Measurements from ENCODE around the gene PPP4R4.
"Not testable (repeated sequence)": the region's sequence is repeated elsewhere in the genome, so short reads cannot be mapped to it uniquely, and the experiment has no call there.

PPP4R4 gene

DNA sequence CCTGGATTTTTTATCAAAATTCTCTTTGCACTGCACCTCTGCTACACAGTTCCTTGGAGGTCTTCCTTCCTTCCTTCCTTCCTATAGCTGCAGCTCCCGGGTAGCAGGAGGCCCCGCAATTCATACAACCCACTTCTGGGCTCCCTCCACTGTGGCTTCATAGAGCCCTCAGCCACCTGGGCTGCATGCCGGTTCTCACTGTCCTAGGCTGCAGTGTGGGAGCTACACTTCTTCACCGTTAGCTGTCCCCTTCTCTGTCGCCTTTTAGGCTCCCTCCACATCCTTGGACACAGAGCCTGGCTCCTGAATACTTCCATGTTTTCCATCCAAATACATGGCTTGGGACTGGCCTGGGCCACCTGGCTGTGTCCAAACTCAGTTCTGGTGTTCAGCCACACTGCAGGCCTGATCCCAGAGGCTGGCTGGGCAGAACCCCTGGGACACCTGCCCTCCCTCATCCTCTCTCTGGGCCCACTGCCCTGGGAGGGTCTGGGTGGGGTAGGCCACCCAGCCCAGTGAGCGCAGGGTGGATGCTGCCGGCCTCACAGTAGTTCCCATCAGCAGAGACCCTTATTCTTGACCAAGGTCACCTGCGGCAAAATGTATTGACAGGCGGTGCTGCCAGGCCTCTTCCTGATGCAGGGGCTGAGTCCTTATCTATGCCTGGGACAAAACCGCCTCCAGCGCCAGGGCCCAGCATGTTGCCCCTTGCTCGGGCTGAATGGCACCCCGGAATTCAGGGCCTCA, 117.2 kb downstream of the PPP4R4 start:
- TF ChIP-seq POLR2A (IDR thresholded peaks at IDR 0.05; ENCODE audit: low read depth, low read length), result no peak
- FAIRE-seq, result no peak
- DNase-seq (ENCODE audit: insufficient read length, low spot score), result no peak

- no peak for TF ChIP-seq POLR2A (IDR thresholded peaks at IDR 0.05; ENCODE audit: low read depth, low read length)
- FAIRE-seq (no peak), DNase-seq (ENCODE audit: insufficient read length, low spot score) (no peak)
These were observed 117.9 kb downstream of the PPP4R4 start for GRCh38 chr14:94291906-94292525.

DNA sequence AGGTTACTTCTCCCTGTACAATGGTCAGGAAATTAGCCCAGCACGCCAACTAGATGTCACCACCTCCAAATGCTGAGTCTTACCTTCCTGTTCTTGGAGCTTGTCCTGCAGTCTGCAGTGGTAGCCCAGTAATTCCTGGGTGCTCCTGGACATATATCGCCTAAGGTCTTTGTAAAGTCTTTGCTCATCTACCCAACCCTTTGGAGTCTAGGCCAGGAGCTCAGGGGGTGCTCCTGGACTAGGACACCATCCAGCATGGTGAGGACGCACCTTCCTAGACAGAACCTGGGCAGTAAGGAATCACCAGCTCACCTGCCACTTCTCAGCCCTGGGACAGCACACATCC, 118.4 kb downstream of the PPP4R4 start:
- DNase-seq (ENCODE audit: insufficient read length, low spot score) (no peak), FAIRE-seq (no peak)
- no peak for TF ChIP-seq POLR2A (IDR thresholded peaks at IDR 0.05; ENCODE audit: low read depth, low read length)

DNA sequence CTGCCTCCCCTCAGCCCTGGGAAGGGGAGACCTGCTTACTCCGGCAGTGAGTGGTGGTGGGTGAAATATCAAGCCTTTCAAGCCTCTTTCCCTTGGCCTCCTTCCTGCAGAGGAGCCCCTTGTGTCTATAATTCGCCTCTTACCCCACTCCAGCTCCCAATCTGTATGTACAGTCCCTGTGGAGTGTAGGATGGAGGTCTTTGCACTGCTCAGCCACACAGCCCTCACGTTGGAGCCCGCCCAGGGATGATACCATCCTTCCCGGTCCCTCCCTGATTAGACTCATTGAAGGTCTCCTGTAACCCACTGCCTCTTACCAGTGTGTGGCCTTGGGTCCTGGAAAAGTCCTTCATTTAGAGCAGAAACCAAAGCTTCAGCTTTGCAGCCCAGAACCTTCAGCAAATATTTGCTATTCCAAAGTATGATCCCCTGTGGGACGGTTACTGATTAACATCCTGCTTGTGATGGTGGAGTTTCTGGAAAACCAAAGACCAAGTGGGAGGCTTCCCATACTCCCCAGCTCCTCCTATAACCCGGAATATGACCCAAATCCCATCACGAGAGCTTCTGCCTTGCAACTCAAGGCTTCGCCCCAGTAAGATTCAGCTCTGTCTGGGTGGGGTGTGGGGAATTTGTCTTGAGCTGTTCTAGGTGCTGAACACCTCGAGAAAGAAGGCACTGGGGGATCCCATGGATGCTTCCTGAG, 118.9 kb downstream of the PPP4R4 start, which contains the start of gene SERPINA10:
SERPINA10 (minus strand) TSS at position 397 of the 706 bp plus-strand sequence. CDS start 2,675 bp downstream, outside the sequence.
- no peak for TF ChIP-seq POLR2A (IDR thresholded peaks at IDR 0.05; ENCODE audit: low read depth, low read length)
- no peak for FAIRE-seq
- DNase-seq (ENCODE audit: insufficient read length, low spot score), result no peak

- DNase-seq (ENCODE audit: insufficient read length, low spot score) (no peak), FAIRE-seq (no peak)
- TF ChIP-seq POLR2A (IDR thresholded peaks at IDR 0.05; ENCODE audit: low read depth, low read length), result no peak
These were observed 119.4 kb downstream of the PPP4R4 start for GRCh38 chr14:94293578-94293924.

DNA sequence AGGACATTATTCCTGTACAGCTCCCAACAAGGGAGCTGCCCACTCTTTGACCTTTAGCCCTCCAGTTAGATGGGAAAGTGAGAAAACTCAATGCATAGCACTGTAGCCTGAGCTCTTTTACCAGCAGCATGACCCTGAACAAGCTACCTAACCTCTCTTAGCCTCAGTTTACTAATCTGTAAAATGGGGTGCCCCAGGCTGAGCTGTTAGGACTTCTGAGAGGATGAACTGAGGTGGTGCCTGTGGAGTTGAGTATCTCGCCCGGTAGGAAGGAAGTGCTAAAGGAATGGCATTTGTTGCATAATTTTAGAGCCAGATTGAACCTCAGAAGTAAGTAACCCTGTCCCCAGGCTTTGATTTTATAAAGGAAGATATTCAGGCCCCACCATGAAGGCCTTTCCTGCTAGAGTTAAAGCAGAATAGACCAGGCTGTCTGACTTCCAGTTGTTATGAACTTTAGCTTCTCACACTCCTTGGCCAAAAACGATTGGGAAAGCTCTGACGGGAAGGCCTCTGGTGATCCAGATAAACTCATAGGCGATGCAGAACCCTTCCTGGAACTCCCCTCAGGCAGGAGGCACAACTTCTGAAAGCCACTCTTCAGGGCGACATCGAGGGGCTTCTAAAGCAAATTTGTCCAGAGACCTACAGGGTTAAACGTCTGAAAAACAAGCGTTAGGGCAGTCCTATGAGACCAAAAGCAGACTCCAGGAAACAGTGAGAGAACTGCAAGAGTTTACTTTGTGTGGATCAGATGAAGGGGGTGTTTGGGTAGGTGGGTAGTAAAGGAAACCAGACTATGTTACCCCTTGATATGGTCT, 121.4 kb downstream of the PPP4R4 start:
- TF ChIP-seq POLR2A (IDR thresholded peaks at IDR 0.05; ENCODE audit: low read depth, low read length), result no peak
- DNase-seq (ENCODE audit: insufficient read length, low spot score) (no peak), FAIRE-seq (no peak)

GRCh38 chr14:94296181-94296545, 122.0 kb downstream of the PPP4R4 start:
- DNase-seq (ENCODE audit: insufficient read length, low spot score); FAIRE-seq: not testable (repeated sequence)

DNA sequence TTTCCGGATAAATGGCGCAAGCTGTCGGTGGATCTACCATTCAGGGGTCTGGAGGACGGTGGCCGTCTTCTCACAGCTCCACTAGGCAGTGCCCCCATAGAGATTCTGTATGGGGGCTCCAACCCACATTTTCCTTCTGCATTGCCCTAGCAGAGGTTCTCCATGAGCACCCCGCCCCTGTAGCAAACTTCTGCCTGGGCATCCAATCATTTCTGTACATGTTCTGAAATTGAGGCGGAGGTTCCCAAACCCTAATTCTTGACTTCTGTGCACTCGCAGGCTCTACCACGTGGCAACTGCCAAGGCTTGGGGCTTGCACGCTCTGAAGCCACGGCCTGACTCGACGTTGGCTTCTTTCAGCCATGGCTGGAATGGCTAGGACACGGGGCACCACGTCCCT, 124.0 kb downstream of the PPP4R4 start:
- DNase-seq (ENCODE audit: insufficient read length, low spot score) (no peak), FAIRE-seq (no peak)
- no peak for TF ChIP-seq POLR2A (IDR thresholded peaks at IDR 0.05; ENCODE audit: low read depth, low read length)

- FAIRE-seq (no peak), DNase-seq (ENCODE audit: insufficient read length, low spot score) (no peak)
- no peak for TF ChIP-seq POLR2A (IDR thresholded peaks at IDR 0.05; ENCODE audit: low read depth, low read length)
These were observed 129.0 kb downstream of the PPP4R4 start for GRCh38 chr14:94303111-94303510.

DNA sequence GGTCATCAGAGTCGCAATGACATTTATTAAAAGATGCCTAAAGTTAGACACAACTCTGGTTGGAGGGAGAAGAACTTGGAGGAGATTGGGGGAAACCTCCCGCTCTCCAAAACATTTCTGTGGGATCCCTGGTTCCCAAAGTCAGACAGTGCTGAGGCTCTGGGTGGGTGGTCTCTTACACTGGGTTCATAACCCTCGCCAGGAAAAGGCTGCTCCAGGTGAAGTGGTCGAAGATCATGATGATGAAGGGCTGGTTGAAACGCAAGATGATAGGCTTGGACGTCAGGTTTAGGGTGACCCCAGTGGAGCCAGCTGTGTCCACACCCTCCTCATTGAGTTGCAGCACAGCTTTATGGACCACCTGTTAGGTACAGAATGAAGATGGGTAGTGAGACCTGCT, 130.1 kb downstream of the PPP4R4 start:
- TF ChIP-seq POLR2A (IDR thresholded peaks at IDR 0.05; ENCODE audit: low read depth, low read length), result no peak
- DNase-seq (ENCODE audit: insufficient read length, low spot score) (no peak), FAIRE-seq (no peak)

DNA sequence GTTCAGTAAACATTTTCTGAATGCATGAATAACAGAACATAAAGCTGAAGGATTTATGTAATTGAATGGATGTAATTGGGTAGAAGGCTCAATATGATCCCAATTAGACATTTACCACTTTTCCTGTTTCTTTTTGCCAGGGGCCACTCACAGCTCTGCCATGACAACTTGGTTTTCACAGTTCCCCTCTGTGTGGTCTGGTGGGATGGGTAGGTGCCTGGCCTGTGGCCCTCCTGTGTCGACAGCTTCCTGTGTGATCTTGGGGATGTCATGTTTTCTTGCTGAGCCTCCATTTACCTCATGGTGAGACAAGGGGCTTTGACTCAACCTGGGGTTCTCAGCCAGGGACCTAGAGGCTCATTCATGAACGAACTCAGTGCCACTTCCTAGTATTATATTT, 131.5 kb downstream of the PPP4R4 start:
- FAIRE-seq, result no peak

GRCh38 chr14:94306047-94306978, 132.2 kb downstream of the PPP4R4 start:
- no peak for FAIRE-seq
- TF ChIP-seq POLR2A (IDR thresholded peaks at IDR 0.05; ENCODE audit: low read depth, low read length), result no peak
- DNase-seq (ENCODE audit: insufficient read length, low spot score), result no peak

More for the DNA sequence above, 131.5 kb downstream of the PPP4R4 start:
- no peak for DNase-seq (ENCODE audit: insufficient read length, low spot score)
- no peak for TF ChIP-seq POLR2A (IDR thresholded peaks at IDR 0.05; ENCODE audit: low read depth, low read length)

GRCh38 chr14:94307410-94307992, 133.4 kb downstream of the PPP4R4 start:
- TF ChIP-seq POLR2A (IDR thresholded peaks at IDR 0.05; ENCODE audit: low read depth, low read length), result no peak
- FAIRE-seq, result no peak
- DNase-seq (ENCODE audit: insufficient read length, low spot score), result no peak
